Left renal pelvis (tissue), 4 donors: ENCODE data around the gene WWC1. TPM values are rescaled to one million over a fixed set of nuclear protein-coding genes. Genes with fewer than 3 reads are reported as not detected.
A peak's percentile ranks its signal among the peaks of the same experiment; 100 is the strongest.

Experiments used
- DNase-seq, 4 donors: peaks; one replicate each; pipeline ENCODE4 v3.0.0-alpha.2; 2013; ENCODE audit warnings: low read depth in 4 of 4, low spot score in 3 of 4
- polyA plus RNA-seq, 4 donors: library from polyadenylated mRNA; unstranded; fragments of 120-200 nt; gene quantifications; one replicate each; pipeline ENCODE4 v1.2.1, GENCODE V29; 2013; ENCODE audit not compliant: insufficient read length in 4 of 4

The WWC1 gene
- polyA plus RNA-seq, 4 donors, result 7.6 to 97.0 (median 78.8) TPM

DNA sequence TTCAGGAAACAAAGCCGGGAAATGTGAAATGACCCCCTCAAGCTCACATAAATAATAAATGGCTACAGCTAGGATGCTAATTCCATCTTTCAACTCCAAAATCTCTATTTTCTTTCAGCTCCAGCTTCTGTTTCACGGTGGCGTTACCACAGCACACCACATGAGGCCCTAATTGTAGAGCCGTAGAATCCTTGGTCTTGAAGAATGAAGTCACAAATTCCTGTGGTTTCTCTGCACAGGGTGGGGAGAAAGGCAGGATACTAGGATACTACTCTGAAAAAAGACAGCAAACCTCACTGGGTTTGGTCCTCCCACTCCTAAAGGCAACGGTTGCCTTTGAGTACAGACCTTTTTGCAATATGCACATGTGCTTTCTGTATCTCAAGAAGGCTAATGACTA is 180.9 kb downstream of the WWC1 start:
- no peak for DNase-seq

GRCh38 chr5:168474319-168474718 is 182.9 kb downstream of the WWC1 start:
- DNase-seq, result no peak

DNA sequence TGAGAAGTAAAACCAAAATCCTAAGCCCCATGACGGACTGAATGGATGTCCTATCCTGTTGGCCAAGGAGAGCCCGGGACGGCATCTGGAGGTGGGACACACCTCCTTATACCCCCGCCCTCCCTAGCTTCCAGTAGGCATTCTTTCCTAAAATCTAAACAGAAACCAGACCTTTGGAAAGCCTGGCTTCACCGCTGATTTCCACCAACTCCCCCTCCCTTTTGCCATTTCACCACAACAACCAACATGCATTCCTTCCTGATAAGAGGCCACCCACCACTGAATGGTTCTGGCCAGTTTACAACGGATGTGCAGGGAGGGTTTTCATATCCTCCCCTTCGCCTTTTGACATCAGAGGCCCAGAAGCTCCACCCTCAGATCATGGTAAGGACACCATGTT is 185.6 kb downstream of the WWC1 start:
- no peak for DNase-seq

- DNase-seq, result no peak
These were observed 187.7 kb downstream of the WWC1 start for GRCh38 chr5:168479166-168479565.

DNA sequence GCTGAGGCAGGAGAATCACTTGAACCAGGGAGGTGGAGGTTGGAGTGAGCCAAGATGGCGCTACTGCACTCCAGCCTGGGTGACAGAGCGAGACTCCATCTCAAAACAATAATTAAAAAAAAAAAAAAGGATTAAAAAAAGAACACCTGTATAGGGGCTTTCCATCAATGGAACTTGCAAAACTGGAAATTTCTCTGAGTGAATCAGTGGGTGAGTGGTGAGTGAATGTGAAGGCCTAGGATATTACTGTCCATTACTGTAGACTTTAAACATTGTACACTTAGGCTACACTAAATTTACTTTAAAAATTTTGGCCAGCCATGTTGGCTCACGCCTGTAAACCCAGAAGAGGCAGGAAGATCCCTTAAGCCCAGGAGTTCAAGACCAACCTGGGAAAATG is 189.2 kb downstream of the WWC1 start:
- no peak for DNase-seq

DNA sequence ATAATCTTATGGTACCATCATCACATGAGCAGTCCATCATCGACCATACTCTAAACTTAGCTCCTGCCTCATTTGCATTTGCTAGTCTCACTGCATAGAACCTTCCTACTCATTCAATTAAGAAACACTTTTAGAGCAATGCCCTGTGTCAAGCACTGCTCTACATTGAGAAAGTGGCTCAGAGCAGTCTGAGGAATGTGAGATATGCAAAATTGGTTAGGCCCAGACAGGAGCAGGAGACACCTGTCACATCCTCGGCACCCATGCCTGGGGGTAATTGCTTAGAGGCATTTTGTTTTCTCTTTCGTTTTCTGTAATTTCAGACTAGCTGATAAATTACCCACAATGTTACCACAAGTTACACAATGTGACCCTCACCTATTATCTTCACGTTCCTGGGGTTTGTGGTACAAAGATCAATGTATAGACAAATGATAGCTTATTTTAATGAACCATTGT is 189.9 kb downstream of the WWC1 start:
- DNase-seq, result no peak

DNA sequence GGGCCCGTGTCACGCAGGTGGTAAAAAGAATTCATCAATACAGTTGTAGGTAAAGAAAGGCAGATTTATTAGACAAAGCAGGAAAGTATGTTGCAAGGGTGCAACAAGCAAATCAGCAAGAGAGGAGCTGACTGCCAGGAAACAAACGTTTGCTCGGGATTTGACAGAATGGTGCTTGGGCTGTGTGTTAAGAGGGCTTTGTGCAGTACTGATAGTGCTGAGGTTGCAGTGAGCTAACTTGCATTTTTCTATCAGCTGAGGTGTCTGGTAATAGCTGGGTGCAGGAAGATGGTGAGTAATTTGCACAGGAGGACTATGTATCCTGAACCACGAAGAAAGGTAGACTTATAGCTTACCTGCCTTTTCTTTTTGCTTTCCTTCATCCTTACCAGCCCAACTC is 190.9 kb downstream of the WWC1 start:
- DNase-seq, result no peak

GRCh38 chr5:168486136-168486879 is 194.9 kb downstream of the WWC1 start, which contains the start of gene RARS1:
TSS of gene RARS1 (plus strand) at chr5:168486471. CDS start at chr5:168486499, 28 bp downstream.
- DNase-seq, result peak; percentile 78 to 88 (median 82)

DNA sequence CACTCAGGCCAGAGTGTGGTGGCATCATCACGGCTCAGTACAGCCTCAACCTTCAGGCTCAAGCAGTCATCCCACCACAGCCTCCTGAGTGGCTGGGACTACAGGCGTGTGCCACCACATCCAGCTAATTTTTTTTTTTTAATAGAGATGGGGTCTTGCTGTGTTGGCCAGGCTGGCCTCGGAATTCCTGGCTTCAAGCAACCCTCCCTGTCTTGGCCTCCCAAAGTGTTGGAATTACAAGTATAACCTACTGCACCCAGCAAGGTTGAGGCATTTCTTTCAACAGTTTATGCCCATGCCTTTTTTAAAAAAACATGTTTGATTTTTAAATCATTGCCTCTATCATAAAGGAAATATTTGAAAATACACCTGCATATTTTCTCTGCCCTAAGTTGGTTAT is 197.6 kb downstream of the WWC1 start:
- no peak for DNase-seq

- no peak for DNase-seq
These were observed 202.7 kb downstream of the WWC1 start for GRCh38 chr5:168494057-168494555.

DNA sequence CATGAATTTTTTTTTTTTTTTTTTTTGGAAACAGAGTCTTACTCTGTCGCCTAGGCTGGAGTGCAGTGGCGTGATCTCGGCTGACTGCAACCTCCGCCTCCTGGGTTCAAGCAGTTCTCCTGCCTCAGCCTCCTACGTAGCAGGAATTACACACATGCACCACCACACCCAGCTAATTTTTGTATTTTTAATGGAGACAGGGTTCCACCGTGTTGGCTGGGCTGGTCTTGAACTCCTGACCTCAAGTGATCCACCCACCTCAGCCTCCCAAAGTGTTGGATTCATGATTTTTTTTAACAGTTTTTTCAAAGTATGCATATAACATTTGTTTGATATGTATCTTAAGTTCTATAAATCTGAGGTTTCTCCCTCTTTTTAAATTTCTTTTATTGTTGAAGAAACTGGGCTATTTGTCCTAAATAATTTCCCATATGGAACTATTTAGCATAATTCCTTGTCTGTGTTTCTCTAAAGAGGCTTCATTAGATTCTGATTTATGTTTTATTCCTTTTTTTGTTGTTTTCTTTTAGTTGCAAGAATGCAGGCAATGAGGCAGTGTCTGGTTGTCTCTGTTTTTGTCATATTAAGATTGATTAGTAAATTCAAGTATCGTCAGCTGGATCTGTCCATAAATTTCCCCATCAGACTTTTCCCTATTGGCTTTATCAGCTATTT is 211.3 kb downstream of the WWC1 start:
- DNase-seq, result no peak

GRCh38 chr5:168513861-168514428 is 222.5 kb downstream of the WWC1 start:
- no peak for DNase-seq

Other genes starting within 250 kb of the WWC1 start
- gene RARS1, start 194.8 kb downstream of the WWC1 start, polyA plus RNA-seq, result 10 to 100 TPM; 73.9 to 87.2 (median 84.1) TPM
- 1 to 10 TPM in 2 of 4 donors, under 1 TPM in 2; 0.21 to 1.2 (median 0.69) TPM for gene FBLL1, start 237.7 kb downstream of the WWC1 start, polyA plus RNA-seq